ENCODE results near the gene MYO5A.
"Not testable (repeated sequence)": the region's sequence is repeated elsewhere in the genome, so short reads cannot be mapped to it uniquely, and the experiment has no call there.

Gene MYO5A

DNA sequence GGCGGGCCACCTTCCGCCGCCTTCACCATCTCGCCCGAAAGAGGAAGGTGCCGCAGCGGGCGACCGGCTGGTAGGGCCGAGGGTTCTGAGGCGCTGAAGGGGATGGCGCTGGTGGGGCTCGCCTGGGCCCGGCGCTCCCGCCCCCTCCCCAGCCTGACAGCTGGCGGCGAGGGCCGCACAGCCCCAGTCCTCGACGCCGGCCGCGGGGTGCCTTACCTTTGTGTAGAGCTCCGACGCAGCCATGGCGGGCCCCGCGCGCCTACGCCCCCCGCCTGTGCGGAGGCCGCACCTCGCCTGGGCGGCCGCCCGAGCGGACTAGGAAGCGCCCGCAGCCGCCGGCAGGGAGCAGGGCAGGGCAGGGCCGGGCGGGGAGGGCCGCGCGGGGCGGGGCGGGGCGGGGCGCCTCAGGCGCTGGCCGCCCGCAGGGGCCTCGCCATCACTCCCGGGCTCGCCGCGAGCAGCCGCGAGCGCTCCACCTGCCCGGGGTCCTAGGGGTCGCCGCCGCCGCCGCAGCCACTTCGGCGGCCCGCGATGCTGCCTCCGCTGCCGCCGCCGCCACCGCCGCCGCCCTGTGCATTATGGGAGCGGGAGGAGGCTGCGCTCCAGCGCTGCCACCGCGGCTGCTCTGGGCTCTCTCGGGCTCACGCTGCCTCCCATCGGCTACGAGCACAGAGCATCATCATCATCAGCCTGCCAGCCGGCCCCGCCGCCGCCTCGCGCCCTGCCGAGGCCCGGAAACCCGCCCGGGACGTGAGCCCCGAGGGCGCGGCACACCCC is at the start of gene MYO5A:
TSS of gene MYO5A (minus strand) at position 317 of the 777 bp plus-strand sequence. CDS start at position 243, 74 bp downstream.
- peak; percentile 37 for DNase-seq (ENCODE audit: extremely low read depth, low read depth)
- TF ChIP-seq, protein P1, sequence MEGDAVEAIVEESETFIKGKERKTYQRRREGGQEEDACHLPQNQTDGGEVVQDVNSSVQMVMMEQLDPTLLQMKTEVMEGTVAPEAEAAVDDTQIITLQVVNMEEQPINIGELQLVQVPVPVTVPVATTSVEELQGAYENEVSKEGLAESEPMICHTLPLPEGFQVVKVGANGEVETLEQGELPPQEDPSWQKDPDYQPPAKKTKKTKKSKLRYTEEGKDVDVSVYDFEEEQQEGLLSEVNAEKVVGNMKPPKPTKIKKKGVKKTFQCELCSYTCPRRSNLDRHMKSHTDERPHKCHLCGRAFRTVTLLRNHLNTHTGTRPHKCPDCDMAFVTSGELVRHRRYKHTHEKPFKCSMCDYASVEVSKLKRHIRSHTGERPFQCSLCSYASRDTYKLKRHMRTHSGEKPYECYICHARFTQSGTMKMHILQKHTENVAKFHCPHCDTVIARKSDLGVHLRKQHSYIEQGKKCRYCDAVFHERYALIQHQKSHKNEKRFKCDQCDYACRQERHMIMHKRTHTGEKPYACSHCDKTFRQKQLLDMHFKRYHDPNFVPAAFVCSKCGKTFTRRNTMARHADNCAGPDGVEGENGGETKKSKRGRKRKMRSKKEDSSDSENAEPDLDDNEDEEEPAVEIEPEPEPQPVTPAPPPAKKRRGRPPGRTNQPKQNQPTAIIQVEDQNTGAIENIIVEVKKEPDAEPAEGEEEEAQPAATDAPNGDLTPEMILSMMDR (IDR thresholded peaks at IDR 0.05; ENCODE audit: low read depth, low read length) = peak; percentile 2; the same call in 1 of the 2 replicates

DNA sequence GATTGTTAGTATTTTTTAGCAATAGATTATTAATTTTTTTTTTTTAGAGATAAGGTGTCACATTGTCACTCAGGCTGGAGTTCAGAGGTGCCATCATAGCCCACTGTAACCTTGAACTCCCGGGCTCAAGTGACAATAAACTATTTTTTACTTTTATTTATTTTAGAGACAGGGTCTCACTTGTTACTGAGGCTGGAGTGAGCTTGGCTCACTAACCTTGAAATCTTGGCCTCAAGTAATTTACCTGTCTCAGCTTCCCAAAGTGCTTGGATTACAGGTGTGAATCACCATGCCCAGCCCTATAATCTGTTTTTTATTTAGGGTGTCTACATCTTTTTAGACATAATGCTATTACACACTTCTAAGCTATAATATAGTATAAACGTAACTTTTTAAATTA is 48.0 kb upstream of the MYO5A start:
- TF ChIP-seq, protein P1 (IDR thresholded peaks at IDR 0.05; ENCODE audit: low read depth, low read length) = no peak
- no peak for DNase-seq (ENCODE audit: extremely low read depth, low read depth)

DNA sequence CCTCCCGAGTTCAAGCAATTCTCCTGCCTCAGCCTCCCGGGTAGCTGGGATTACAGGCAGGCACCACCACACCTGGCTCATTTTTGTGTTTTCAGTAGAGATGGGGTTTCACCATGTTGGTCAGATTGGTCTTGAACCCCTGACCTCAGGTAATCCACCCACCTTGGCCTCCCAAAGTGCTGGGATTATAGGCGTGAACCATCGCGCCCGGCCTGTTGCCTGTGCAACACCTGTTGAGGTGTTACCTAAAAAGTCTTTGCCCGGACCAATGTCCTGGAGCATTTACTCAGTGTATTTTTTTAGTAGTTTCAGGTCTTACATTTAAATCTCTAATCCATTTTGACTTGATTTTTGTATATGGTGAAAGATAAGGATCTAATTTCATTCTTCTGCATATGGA is 46.9 kb upstream of the MYO5A start:
- DNase-seq (ENCODE audit: extremely low read depth, low read depth) = not testable (repeated sequence)

DNA sequence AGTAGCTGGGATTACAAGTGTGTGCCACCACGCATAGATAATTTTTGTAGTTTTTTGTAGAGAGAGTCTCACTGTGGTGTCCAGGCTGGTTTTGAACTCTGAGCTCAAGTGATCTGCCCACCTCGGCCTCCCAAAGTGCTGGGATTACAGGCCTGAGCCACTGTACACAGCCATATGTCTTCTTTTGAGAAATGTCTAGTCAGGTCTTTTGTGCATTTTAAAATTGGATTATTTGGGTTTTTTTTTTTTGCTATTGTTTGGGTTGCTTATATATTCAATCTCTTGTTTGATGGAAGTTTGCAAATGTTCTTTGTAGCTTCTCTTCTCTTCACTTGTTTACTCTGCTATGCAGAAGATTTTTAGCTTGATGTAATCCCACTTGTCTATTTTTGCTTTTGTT is 46.4 kb upstream of the MYO5A start:
- TF ChIP-seq, protein P1 (IDR thresholded peaks at IDR 0.05; ENCODE audit: low read depth, low read length) = no peak

DNA sequence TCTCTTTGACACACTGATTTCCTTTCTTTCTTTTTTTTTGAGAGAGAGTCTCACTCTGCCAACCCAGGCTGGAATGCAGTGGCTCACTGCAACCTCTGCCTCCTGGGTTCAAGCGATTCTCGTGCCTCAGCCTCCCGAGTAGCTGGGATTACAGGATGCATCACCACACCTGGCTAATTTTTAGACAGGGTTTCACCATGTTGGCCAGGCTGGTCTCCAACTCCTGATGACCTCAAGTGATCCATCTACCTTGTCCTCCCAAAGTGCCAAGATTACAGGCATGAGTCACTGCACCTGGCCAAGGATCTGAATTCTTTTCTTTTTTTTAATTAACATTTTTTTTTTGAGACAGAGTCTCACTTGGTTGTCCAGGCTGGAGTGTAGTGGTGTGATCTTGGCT is 45.9 kb upstream of the MYO5A start:
- not testable (repeated sequence) for DNase-seq (ENCODE audit: extremely low read depth, low read depth)

More for the DNA sequence above, 46.4 kb upstream of the MYO5A start:
- no peak for DNase-seq (ENCODE audit: extremely low read depth, low read depth)

DNA sequence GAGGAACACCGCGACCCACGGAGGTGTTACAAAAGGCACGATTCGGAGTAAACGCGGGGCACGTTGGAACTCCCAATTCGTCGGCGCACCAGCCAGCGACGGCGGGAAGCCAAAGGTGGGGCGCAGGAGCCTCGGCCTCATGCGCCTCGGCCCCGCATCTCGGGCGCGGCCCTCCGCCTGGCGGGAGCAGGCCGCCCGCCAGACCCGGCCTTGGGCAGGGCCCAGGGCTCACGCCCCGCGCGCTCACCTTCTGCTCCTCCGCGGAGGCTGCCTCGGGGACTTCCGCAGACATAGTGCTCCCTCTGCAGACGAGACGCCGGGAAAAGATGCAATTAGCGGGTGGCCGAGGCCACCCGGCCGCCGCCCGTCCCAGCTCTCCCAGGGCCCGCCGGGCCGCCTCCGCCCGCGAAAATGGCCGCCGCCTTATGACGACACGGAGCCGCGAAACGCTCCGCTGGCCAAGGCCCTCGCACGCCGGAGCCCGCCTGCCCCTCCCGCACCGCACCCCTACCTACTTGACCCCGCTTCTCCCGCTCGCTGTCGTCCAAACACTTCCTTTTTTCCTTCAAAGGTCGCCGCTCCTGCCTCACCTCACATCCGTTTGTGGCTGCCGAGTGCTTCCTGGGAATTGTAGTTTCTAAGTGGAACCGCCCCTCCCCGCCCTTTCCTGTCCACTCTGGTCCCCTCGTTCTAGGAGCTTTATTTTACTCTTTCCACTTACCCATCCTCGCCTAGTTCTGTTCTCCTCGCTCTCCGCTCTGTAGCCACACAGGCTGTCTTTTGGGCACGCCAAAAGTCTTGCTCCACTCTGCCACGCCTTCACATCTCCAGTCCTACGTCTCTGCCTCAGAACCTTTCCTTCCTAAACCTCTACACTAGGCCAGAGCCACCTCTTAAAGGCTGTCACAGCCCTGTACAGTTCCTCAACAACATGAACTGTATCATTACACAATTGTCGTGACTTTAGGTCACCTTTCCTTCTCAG is 40.2 kb upstream of the MYO5A start, which contains the start of gene ARPP19:
TSS of gene ARPP19 (minus strand) at position 430 of the 985 bp plus-strand sequence. CDS start at position 292, 138 bp downstream.
- DNase-seq (ENCODE audit: extremely low read depth, low read depth) = peak; percentile 67
- TF ChIP-seq, protein P1 (IDR thresholded peaks at IDR 0.05; ENCODE audit: low read depth, low read length) = 0 out of 2 replicates have a peak, but pooled peaks have one; percentile 7

DNA sequence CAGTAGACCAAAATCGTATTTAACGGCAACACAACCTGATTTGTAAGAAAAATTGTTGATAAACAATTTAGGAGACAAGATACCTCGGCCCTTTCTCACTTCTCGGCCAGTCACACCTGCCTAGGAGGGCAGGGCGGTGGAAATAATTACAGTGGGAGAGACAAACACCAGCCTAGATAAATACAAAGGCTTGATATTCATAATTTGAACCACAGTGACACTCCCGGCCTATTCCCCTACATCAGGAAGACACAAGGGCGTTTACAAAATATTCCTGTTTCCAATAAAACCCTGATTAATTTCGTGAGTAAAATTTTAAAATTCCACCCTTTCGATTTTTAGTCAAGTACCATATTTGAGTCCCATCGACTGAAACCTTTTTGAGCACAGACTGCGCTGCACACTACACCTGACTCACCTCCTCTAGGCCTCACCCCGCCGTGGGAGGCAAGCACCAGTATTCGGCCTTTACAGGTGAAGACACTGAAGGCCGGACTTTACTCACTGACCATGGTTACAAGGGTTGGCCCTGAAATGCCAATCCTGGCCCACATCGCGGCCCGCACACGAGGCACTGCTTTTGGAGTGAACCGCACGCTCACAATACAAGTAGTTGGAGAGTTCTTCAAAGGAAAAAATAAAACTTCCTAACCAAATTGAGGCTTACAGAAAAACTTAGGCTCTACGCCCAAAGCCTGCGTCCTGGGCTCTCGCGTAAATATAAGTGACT is 39.4 kb upstream of the MYO5A start:
- no peak for DNase-seq (ENCODE audit: extremely low read depth, low read depth)

More for the DNA sequence above, 39.4 kb upstream of the MYO5A start:
- TF ChIP-seq, protein P1 (IDR thresholded peaks at IDR 0.05; ENCODE audit: low read depth, low read length) = no peak
